Measurements from ENCODE around the gene ZGRF1. TPM values are rescaled to one million over a fixed set of nuclear protein-coding genes. Genes with fewer than 3 reads are reported as not detected.

Gene ZGRF1
- total and polyA plus RNA-seq, 7 donors, result 0.46 to 5.3 (median 3.6) TPM

DNA sequence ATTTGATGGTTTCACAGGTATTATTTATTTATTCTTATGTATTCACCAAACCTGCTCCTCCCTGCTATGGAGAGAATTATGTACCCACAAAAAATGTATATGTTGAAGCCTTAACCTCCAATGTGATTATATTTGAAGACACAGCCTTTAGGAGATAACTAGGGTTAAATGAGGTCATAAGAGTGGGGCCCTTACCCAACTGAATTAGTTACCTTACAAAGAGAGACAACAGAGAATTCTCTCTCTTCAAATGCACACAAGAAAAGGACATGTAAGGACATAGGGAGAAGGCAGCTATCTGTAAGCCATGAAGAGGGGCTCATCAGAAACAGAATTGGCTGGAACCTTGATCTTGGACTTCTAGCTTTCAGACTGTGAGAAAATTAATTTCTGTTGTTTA, 44.0 kb downstream of the ZGRF1 start:
- Histone ChIP-seq H3K4me1 (no peaks in the 10 kb centered on the region), H3K27me3 (no peaks in the 10 kb centered on the region), H3K36me3 (no peaks in the 10 kb centered on the region), H3K4me3 (no peak overlapping the region), H3K27ac (no peak overlapping the region), H3K9me3 (no peaks in the 10 kb centered on the region)
- intact Hi-C loops (cut with DNase I), result no loop called here
- TF ChIP-seq POLR2AphosphoS5 (IDR thresholded peaks at IDR 0.05), result no peak
- TF ChIP-seq, protein P1, sequence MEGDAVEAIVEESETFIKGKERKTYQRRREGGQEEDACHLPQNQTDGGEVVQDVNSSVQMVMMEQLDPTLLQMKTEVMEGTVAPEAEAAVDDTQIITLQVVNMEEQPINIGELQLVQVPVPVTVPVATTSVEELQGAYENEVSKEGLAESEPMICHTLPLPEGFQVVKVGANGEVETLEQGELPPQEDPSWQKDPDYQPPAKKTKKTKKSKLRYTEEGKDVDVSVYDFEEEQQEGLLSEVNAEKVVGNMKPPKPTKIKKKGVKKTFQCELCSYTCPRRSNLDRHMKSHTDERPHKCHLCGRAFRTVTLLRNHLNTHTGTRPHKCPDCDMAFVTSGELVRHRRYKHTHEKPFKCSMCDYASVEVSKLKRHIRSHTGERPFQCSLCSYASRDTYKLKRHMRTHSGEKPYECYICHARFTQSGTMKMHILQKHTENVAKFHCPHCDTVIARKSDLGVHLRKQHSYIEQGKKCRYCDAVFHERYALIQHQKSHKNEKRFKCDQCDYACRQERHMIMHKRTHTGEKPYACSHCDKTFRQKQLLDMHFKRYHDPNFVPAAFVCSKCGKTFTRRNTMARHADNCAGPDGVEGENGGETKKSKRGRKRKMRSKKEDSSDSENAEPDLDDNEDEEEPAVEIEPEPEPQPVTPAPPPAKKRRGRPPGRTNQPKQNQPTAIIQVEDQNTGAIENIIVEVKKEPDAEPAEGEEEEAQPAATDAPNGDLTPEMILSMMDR (IDR thresholded peaks at IDR 0.05), result no peak
- no peak for TF ChIP-seq POLR2A (IDR thresholded peaks at IDR 0.05)
- TF ChIP-seq EP300 (IDR thresholded peaks at IDR 0.05), result no peak
- no peak for DNase-seq

GRCh38 chr4:112591593-112591992, 45.1 kb downstream of the ZGRF1 start:
- WGBS, 2 donors, result 75 to 81% methylated on average over 1 of the region's 1 CpG
- no peak overlapping the region for H3K27ac ChIP-seq

DNA sequence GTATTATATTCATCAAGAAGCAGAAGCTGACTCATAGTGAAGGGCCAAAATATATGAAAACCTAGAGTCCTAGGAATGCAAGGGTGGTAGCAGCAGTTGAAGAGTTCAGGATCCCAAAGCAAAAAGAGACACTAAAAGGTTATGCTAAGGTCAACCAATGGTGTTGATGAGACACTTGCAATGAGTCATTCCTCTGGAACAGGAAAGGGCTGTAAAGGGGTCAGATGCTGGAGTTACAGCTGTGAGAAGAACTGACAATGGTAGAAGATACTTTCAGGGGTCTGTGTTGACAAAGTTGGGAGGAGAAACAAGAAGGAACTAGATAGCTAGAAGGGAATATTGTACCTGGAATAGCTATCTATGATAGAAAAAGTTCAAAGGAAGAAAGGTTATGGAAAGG, 47.5 kb downstream of the ZGRF1 start:
- no peak overlapping the region for H3K27ac ChIP-seq
- H3K27me3 ChIP-seq, result no peaks in the 10 kb centered on the region
- H3K4me3 ChIP-seq, result no peak overlapping the region
- no peaks in the 10 kb centered on the region for H3K9me3 ChIP-seq
- DNase-seq, result no peak
- intact Hi-C loops (cut with DNase I), result no loop called here
- no peaks in the 10 kb centered on the region for H3K4me1 ChIP-seq
- TF ChIP-seq POLR2AphosphoS5 (IDR thresholded peaks at IDR 0.05) (no peak), POLR2A (IDR thresholded peaks at IDR 0.05) (no peak), EP300 (IDR thresholded peaks at IDR 0.05) (no peak)
- TF ChIP-seq, protein P1 (IDR thresholded peaks at IDR 0.05), result no peak
- no peaks in the 10 kb centered on the region for H3K36me3 ChIP-seq

More at GRCh38 chr4:112591593-112591992, 45.1 kb downstream of the ZGRF1 start:
- Histone ChIP-seq H3K27me3 (no peaks in the 10 kb centered on the region), H3K4me3 (no peak overlapping the region), H3K36me3 (no peaks in the 10 kb centered on the region), H3K9me3 (no peaks in the 10 kb centered on the region), H3K4me1 (no peaks in the 10 kb centered on the region)
- intact Hi-C loops (cut with DNase I), result no loop called here
- TF ChIP-seq EP300 (IDR thresholded peaks at IDR 0.05) (no peak), POLR2AphosphoS5 (IDR thresholded peaks at IDR 0.05) (no peak), POLR2A (IDR thresholded peaks at IDR 0.05) (no peak)
- TF ChIP-seq, protein P1 (IDR thresholded peaks at IDR 0.05), result no peak
- DNase-seq, result no peak

DNA sequence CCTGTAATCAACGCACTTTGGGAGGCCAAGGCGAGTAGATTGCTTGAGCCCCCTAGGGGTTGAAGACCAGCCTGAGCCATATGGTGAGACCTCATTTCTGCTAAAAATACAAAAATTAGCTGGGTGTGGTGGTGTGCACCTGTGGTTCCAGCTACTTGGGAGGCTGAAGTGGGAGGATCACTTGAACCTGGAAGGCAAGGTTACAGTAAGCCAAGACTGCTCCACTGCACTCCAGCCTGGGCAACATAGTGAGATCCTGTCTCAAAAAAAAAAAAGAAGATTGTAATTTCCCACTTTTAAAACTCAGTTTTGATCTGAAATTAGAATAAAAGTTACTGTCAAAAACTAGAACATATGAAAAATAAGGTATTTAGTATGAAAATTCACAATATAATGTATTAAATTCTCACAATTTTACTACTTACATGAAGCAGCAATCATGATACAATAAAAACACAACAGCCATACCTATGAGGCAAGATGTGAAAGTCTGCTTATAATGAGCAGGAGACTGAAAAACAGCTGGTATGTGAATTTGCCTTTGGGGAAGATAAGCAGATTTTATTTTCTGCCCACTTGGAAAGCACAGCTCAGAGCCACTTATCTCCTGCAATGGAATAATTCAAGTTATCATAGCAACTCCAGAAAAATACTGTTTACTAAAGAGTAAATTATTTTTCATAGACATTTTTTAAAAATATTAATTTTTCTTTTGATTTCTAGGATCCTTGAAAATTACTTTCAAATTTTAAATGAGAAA, 50.6 kb downstream of the ZGRF1 start:
- intact Hi-C loops (cut with DNase I), result no loop called here
- H3K36me3 ChIP-seq, result peaks cover 0 to 11% (median 0%) of the 10 kb centered on the region in 4 donors

More for the DNA sequence above, 50.6 kb downstream of the ZGRF1 start:
- Histone ChIP-seq H3K4me3 (no peak overlapping the region), H3K27ac (no peak overlapping the region), H3K9me3 (no peaks in the 10 kb centered on the region), H3K27me3 (no peaks in the 10 kb centered on the region), H3K4me1 (no peaks in the 10 kb centered on the region)
- DNase-seq, result no peak
- 97 to 99% methylated on average over 2 of the region's 2 CpGs for WGBS, 2 donors
- TF ChIP-seq, protein P1 (IDR thresholded peaks at IDR 0.05), result no peak
- TF ChIP-seq POLR2AphosphoS5 (IDR thresholded peaks at IDR 0.05) (no peak), EP300 (IDR thresholded peaks at IDR 0.05) (no peak), POLR2A (IDR thresholded peaks at IDR 0.05) (no peak)

Measured in sigmoid colon (tissue), 7 donors.